ENCODE results near the gene XPA. TPM values are rescaled to one million over a fixed set of nuclear protein-coding genes. Genes with fewer than 3 reads are reported as not detected.

The XPA gene
- total and polyA plus RNA-seq, 4 donors: 15.3 to 33.1 (median 24.3) TPM

- ATAC-seq (ENCODE audit: low FRiP score): no peak
These were observed 45.5 kb downstream of the XPA start for GRCh38 chr9:97651646-97652045.

DNA sequence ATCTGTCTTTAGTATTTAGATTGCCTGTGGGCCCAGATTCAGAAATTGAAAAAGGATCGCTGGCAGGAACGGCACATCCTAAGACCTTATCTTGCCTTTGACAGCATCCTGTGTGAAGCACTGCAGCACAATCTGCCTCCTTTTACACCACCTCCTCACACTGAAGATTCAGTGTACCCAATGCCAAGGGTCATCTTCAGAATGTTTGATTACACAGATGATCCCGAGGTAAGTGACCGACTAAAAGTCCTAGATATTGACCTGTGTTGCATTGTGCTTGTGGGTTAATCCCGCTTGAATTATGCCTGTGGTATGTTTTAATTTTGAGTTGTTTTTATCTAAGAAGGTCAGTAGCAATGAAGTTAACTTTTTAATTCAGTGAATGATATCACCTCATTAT is 49.1 kb downstream of the XPA start:
- Histone ChIP-seq H3K9me3 (ENCODE audit: control insufficient read depth, low read length) (no peaks in the 10 kb centered on the region), H3K4me1 (ENCODE audit: control insufficient read depth in 1 of 2, insufficient read depth in 2 of 2, low read length in 2 of 2) (no peaks in the 10 kb centered on the region), H3K4me3 (ENCODE audit: low read length in 2 of 2) (no peak overlapping the region), H3K27me3 (ENCODE audit: control insufficient read depth in 1 of 2, insufficient read depth in 2 of 2, low read length in 1 of 2) (no peaks in the 10 kb centered on the region), H3K36me3 (ENCODE audit: control insufficient read depth in 1 of 2, insufficient read depth in 2 of 2, low read length in 1 of 2) (peaks cover 0 to 6% of the 10 kb centered on the region in 2 donors), H3K27ac (ENCODE audit: low read depth in 1 of 2, low read length in 2 of 2) (no peak overlapping the region)
- no peak for ATAC-seq (ENCODE audit: low FRiP score)
- 93% methylated on average over 5 of the region's 5 CpGs for WGBS, 2 donors
- no peak for DNase-seq
- intact Hi-C loops (cut with DNase I): no loop called here

More at GRCh38 chr9:97651646-97652045, 45.5 kb downstream of the XPA start:
- peaks cover 3 to 5% of the 10 kb centered on the region in 2 donors for H3K36me3 ChIP-seq (ENCODE audit: control insufficient read depth in 1 of 2, insufficient read depth in 2 of 2, low read length in 1 of 2)
- no peak for DNase-seq
- no peak overlapping the region for H3K4me3 ChIP-seq (ENCODE audit: low read length in 2 of 2)
- no peak overlapping the region for H3K27ac ChIP-seq (ENCODE audit: low read depth in 1 of 2, low read length in 2 of 2)
- intact Hi-C loops (cut with DNase I): no loop called here
- 51 to 55% methylated on average over 3 of the region's 3 CpGs for WGBS, 2 donors
- no peaks in the 10 kb centered on the region for H3K27me3 ChIP-seq (ENCODE audit: control insufficient read depth in 1 of 2, insufficient read depth in 2 of 2, low read length in 1 of 2)
- H3K9me3 ChIP-seq (ENCODE audit: control insufficient read depth, low read length): no peaks in the 10 kb centered on the region
- H3K4me1 ChIP-seq (ENCODE audit: control insufficient read depth in 1 of 2, insufficient read depth in 2 of 2, low read length in 2 of 2): no peaks in the 10 kb centered on the region

DNA sequence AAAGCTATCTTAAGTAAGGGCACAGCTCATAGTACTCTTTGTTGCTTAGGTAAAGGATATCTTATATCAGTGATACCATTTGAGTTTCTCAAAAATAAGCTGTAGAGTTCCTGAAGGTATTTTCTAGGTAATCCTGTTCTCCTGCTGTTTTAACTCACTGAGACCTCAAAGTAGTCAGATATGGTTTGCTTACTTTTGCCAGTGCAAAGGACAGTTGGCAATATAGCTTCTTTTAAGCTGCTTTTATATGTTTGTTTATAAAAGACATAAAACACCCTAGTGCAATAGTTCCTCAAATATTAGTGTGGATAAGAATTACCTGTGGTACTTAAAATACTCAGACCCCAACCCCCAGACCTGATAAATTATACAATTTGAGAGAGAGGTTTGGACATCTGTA is 51.4 kb downstream of the XPA start:
- no peak overlapping the region for H3K4me3 ChIP-seq (ENCODE audit: low read length in 2 of 2)
- intact Hi-C loops (cut with DNase I): no loop called here
- peaks cover 0 to 6% of the 10 kb centered on the region in 2 donors for H3K36me3 ChIP-seq (ENCODE audit: control insufficient read depth in 1 of 2, insufficient read depth in 2 of 2, low read length in 1 of 2)
- no peaks in the 10 kb centered on the region for H3K4me1 ChIP-seq (ENCODE audit: control insufficient read depth in 1 of 2, insufficient read depth in 2 of 2, low read length in 2 of 2)
- no peaks in the 10 kb centered on the region for H3K27me3 ChIP-seq (ENCODE audit: control insufficient read depth in 1 of 2, insufficient read depth in 2 of 2, low read length in 1 of 2)
- no peaks in the 10 kb centered on the region for H3K9me3 ChIP-seq (ENCODE audit: control insufficient read depth, low read length)
- H3K27ac ChIP-seq (ENCODE audit: low read depth in 1 of 2, low read length in 2 of 2): no peak overlapping the region
- no peak for DNase-seq
- no peak for ATAC-seq (ENCODE audit: low FRiP score)

- WGBS, 2 donors: 87% methylated on average over 2 of the region's 2 CpGs
- intact Hi-C loops (cut with DNase I): no loop called here
- peaks cover 0 to 7% of the 10 kb centered on the region in 2 donors for H3K4me1 ChIP-seq (ENCODE audit: control insufficient read depth in 1 of 2, insufficient read depth in 2 of 2, low read length in 2 of 2)
- H3K4me3 ChIP-seq (ENCODE audit: low read length in 2 of 2): no peak overlapping the region
- ATAC-seq (ENCODE audit: low FRiP score): no peak
- no peak overlapping the region for H3K27ac ChIP-seq (ENCODE audit: low read depth in 1 of 2, low read length in 2 of 2)
- H3K36me3 ChIP-seq (ENCODE audit: control insufficient read depth in 1 of 2, insufficient read depth in 2 of 2, low read length in 1 of 2): peaks cover 0 to 2% of the 10 kb centered on the region in 2 donors
- no peaks in the 10 kb centered on the region for H3K9me3 ChIP-seq (ENCODE audit: control insufficient read depth, low read length)
- no peak for DNase-seq
- H3K27me3 ChIP-seq (ENCODE audit: control insufficient read depth in 1 of 2, insufficient read depth in 2 of 2, low read length in 1 of 2): no peaks in the 10 kb centered on the region
These were observed 56.8 kb downstream of the XPA start for GRCh38 chr9:97640325-97640724.

GRCh38 chr9:97638666-97639065 is 58.5 kb downstream of the XPA start:
- ATAC-seq (ENCODE audit: low FRiP score) (no peak), DNase-seq (no peak)
- Histone ChIP-seq H3K9me3 (ENCODE audit: control insufficient read depth, low read length) (no peaks in the 10 kb centered on the region), H3K4me1 (ENCODE audit: control insufficient read depth in 1 of 2, insufficient read depth in 2 of 2, low read length in 2 of 2) (peaks cover 0 to 10% of the 10 kb centered on the region in 2 donors), H3K4me3 (ENCODE audit: low read length in 2 of 2) (no peak overlapping the region), H3K27me3 (ENCODE audit: control insufficient read depth in 1 of 2, insufficient read depth in 2 of 2, low read length in 1 of 2) (no peaks in the 10 kb centered on the region), H3K27ac (ENCODE audit: low read depth in 1 of 2, low read length in 2 of 2) (no peak overlapping the region), H3K36me3 (ENCODE audit: control insufficient read depth in 1 of 2, insufficient read depth in 2 of 2, low read length in 1 of 2) (peaks cover 0 to 2% of the 10 kb centered on the region in 2 donors)
- 51% methylated on average over 3 of the region's 3 CpGs for whole genome bisulfite sequencing, 2 donors
- intact Hi-C loops (cut with DNase I): no loop called here

DNA sequence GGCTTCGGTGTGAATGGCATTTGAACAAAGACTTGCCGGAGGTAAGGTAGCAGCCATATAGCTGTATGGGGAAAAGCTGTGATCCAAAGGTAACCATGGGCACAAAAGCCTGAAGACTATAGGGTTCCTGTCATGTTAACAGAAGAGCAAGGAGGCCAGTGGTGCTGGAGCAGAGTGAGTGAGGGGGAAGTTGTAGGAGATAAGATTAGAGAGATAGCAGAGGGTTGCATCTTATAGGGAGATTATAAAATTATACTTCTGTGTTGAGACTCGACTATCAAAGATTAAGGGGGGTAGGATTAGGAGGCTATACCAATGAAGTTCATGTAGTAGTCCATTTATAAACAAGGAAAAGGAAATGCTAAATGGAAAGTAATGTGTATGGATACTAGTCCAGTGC is 60.2 kb downstream of the XPA start:
- H3K9me3 ChIP-seq (ENCODE audit: control insufficient read depth, low read length): no peaks in the 10 kb centered on the region
- H3K27ac ChIP-seq (ENCODE audit: low read depth in 1 of 2, low read length in 2 of 2): no peak overlapping the region
- DNase-seq: no peak
- no peaks in the 10 kb centered on the region for H3K36me3 ChIP-seq (ENCODE audit: control insufficient read depth in 1 of 2, insufficient read depth in 2 of 2, low read length in 1 of 2)
- no peak for ATAC-seq (ENCODE audit: low FRiP score)
- 74 to 76% methylated on average over 3 of the region's 3 CpGs for whole genome bisulfite sequencing, 2 donors
- peaks cover 0 to 10% of the 10 kb centered on the region in 2 donors for H3K4me1 ChIP-seq (ENCODE audit: control insufficient read depth in 1 of 2, insufficient read depth in 2 of 2, low read length in 2 of 2)
- H3K27me3 ChIP-seq (ENCODE audit: control insufficient read depth in 1 of 2, insufficient read depth in 2 of 2, low read length in 1 of 2): no peaks in the 10 kb centered on the region
- H3K4me3 ChIP-seq (ENCODE audit: low read length in 2 of 2): no peak overlapping the region
- intact Hi-C loops (cut with DNase I): no loop called here

- no peaks in the 10 kb centered on the region for H3K27me3 ChIP-seq (ENCODE audit: control insufficient read depth in 1 of 2, insufficient read depth in 2 of 2, low read length in 1 of 2)
- ATAC-seq (ENCODE audit: low FRiP score): no peak
- no peak overlapping the region for H3K4me3 ChIP-seq (ENCODE audit: low read length in 2 of 2)
- H3K27ac ChIP-seq (ENCODE audit: low read depth in 1 of 2, low read length in 2 of 2): no peak overlapping the region
- peaks cover 0 to 10% of the 10 kb centered on the region in 2 donors for H3K4me1 ChIP-seq (ENCODE audit: control insufficient read depth in 1 of 2, insufficient read depth in 2 of 2, low read length in 2 of 2)
- intact Hi-C loops (cut with DNase I): no loop called here
- H3K9me3 ChIP-seq (ENCODE audit: control insufficient read depth, low read length): no peaks in the 10 kb centered on the region
- DNase-seq: no peak
- H3K36me3 ChIP-seq (ENCODE audit: control insufficient read depth in 1 of 2, insufficient read depth in 2 of 2, low read length in 1 of 2): no peaks in the 10 kb centered on the region
- 74 to 79% methylated on average over 7 of the region's 7 CpGs for WGBS, 2 donors
These were observed 62.1 kb downstream of the XPA start for GRCh38 chr9:97635026-97635425.

DNA sequence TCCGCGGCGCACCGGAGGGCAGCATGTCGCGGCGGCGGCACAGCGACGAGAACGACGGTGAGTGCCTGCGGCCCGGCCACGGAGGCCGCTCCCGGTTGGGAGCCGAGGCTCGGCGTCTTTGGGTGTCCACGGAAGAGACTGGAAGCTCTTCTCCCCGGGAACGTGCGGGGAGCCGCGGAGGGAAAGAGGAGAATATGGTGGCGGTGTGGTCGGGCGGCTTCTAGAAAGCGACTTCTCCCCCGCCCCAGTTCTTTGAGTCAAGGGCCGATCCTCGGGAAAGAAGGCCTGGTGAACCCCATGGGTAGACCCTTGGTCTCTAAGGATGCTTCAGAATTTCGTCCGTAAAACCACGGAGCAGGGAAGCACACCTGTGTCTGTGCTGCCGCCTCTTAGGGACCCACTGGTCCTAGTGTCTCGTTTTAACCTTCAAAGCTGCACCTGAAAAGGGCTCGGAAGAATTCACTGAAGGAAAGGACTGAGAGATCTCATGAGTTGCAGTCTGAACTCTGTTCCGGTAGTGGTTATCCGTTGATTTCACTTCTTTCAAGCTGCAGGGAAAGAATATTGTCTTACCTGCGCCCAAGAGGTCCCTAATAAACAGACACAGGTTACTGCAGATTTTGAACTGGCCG is 63.2 kb downstream of the XPA start:
- no peak for ATAC-seq (ENCODE audit: low FRiP score)
- intact Hi-C loops (cut with DNase I): no loop called here

GRCh38 chr9:97632985-97633858 is 63.9 kb downstream of the XPA start, which contains the start of the genes NCBP1 and TSTD2:
Gene NCBP1 (plus strand): TSS chr9:97633821. CDS start chr9:97633882, 61 bp downstream.
Gene TSTD2 (minus strand): TSS chr9:97633368. CDS start chr9:97627562, 5,806 bp downstream.
- 0% methylated on average over 72 to 83 of the region's 83 CpGs for WGBS, 2 donors
- Histone ChIP-seq H3K36me3 (ENCODE audit: control insufficient read depth in 1 of 2, insufficient read depth in 2 of 2, low read length in 1 of 2) (no peaks in the 10 kb centered on the region), H3K4me3 (ENCODE audit: low read length in 2 of 2) (peak within 1 kb of the TSS; percentile 61 to 94), H3K27ac (ENCODE audit: low read depth in 1 of 2, low read length in 2 of 2) (peak within 1 kb of the TSS; percentile 95 to 96), H3K9me3 (ENCODE audit: control insufficient read depth, low read length) (no peaks in the 10 kb centered on the region), H3K27me3 (ENCODE audit: control insufficient read depth in 1 of 2, insufficient read depth in 2 of 2, low read length in 1 of 2) (no peaks in the 10 kb centered on the region), H3K4me1 (ENCODE audit: control insufficient read depth in 1 of 2, insufficient read depth in 2 of 2, low read length in 2 of 2) (peaks cover 0 to 10% of the 10 kb centered on the region in 2 donors)
- intact Hi-C loops (cut with DNase I): no loop called here
- ATAC-seq (ENCODE audit: low FRiP score) (peak; percentile 98), DNase-seq (peak; percentile 98 to 99)

More for the DNA sequence above, 63.2 kb downstream of the XPA start:
- Histone ChIP-seq H3K4me3 (ENCODE audit: low read length in 2 of 2) (peak overlapping the region; percentile 4 to 94), H3K27me3 (ENCODE audit: control insufficient read depth in 1 of 2, insufficient read depth in 2 of 2, low read length in 1 of 2) (no peaks in the 10 kb centered on the region), H3K27ac (ENCODE audit: low read depth in 1 of 2, low read length in 2 of 2) (peak overlapping the region; percentile 40 to 95), H3K9me3 (ENCODE audit: control insufficient read depth, low read length) (no peaks in the 10 kb centered on the region), H3K36me3 (ENCODE audit: control insufficient read depth in 1 of 2, insufficient read depth in 2 of 2, low read length in 1 of 2) (no peaks in the 10 kb centered on the region), H3K4me1 (ENCODE audit: control insufficient read depth in 1 of 2, insufficient read depth in 2 of 2, low read length in 2 of 2) (peaks cover 0 to 10% of the 10 kb centered on the region in 2 donors)
- WGBS, 2 donors: 0% methylated on average over 43 of the region's 43 CpGs
- DNase-seq: no peak

Data from aorta (tissue), 5 donors.